ENCODE results near the gene SVBP. TPM values are rescaled to one million over a fixed set of nuclear protein-coding genes. Genes with fewer than 3 reads are reported as not detected.

The SVBP gene
- polyA plus RNA-seq, 3 donors = 19.5 to 56.1 (median 54.3) TPM

GRCh38 chr1:42851420-42851819, 34.2 kb upstream of the SVBP start:
- H3K4me1 Mint-ChIP-seq = peaks cover 18% of the 10 kb centered on the region
- DNase-seq = no peak
- H3K4me1 ChIP-seq (ENCODE audit: control insufficient read depth in 1 of 2, insufficient read depth in 2 of 2, low read length in 2 of 2) = peaks cover 8 to 12% of the 10 kb centered on the region in 2 donors
- H3K79me2 ChIP-seq (ENCODE audit: insufficient read depth, low read length) = peaks cover 14% of the 10 kb centered on the region
- H3K4me3 ChIP-seq (replicated peaks in 1 of 3; ENCODE audit: low read depth in 2 of 3, low read length in 3 of 3) = no peak overlapping the region
- no peak overlapping the region for H2AFZ ChIP-seq (ENCODE audit: insufficient read depth, low read depth, low read length, poor library complexity, severe bottlenecking)
- H3K27me3 Mint-ChIP-seq (ENCODE audit: low read depth in 3 of 3) = peaks cover 0 to 1% (median 0%) of the 10 kb centered on the region in 3 donors
- intact Hi-C loops (cut with micrococcal nuclease) = no loop called here
- H4K20me1 ChIP-seq (ENCODE audit: insufficient read depth, low read length) = no peaks in the 10 kb centered on the region
- H3K36me3 Mint-ChIP-seq = peaks cover 24 to 29% of the 10 kb centered on the region in 2 donors
- H3K9me3 Mint-ChIP-seq = peaks cover 11 to 20% (median 16%) of the 10 kb centered on the region in 7 donors
- peak overlapping the region in 1 of 7 donors; percentile 30 for H3K27ac Mint-ChIP-seq
- H3K4me3 Mint-ChIP-seq = no peak overlapping the region
- H3K9me3 ChIP-seq (replicated peaks in 1 of 2; ENCODE audit: control insufficient read depth in 1 of 2, insufficient read depth in 1 of 2, low read length in 2 of 2) = peaks cover 3 to 12% of the 10 kb centered on the region in 2 donors
- no peak overlapping the region for H3K27ac ChIP-seq (ENCODE audit: low read depth in 1 of 2, low read length in 2 of 2)
- WGBS (ENCODE audit: insufficient coverage) = over 99% methylated on average over 13 of the region's 15 CpGs
- H3K36me3 ChIP-seq (replicated peaks in 1 of 2; ENCODE audit: control insufficient read depth in 1 of 2, insufficient read depth in 2 of 2, low read length in 2 of 2) = peaks cover 13 to 34% of the 10 kb centered on the region in 2 donors
- H3K4me2 ChIP-seq (replicated peaks; ENCODE audit: extremely low read depth, low read length, poor library complexity, severe bottlenecking) = no peak overlapping the region
- H3K9ac ChIP-seq (ENCODE audit: insufficient read depth, low read length, poor library complexity, severe bottlenecking) = no peak overlapping the region
- no peaks in the 10 kb centered on the region for H3K27me3 ChIP-seq (ENCODE audit: control insufficient read depth in 2 of 2, insufficient read depth in 2 of 2, low read length in 2 of 2)
- no peak for TF ChIP-seq CTCF (IDR thresholded peaks at IDR 0.05)

- no peak for TF ChIP-seq CTCF (IDR thresholded peaks at IDR 0.05)
Observed at GRCh38 chr1:42849944-42850343, 32.7 kb upstream of the SVBP start.

More at GRCh38 chr1:42849944-42850343, 32.7 kb upstream of the SVBP start:
- Histone ChIP-seq H3K9me3 (replicated peaks in 1 of 2; ENCODE audit: control insufficient read depth in 1 of 2, insufficient read depth in 1 of 2, low read length in 2 of 2) (peaks cover 0 to 7% of the 10 kb centered on the region in 2 donors), H3K27me3 (ENCODE audit: control insufficient read depth in 2 of 2, insufficient read depth in 2 of 2, low read length in 2 of 2) (no peaks in the 10 kb centered on the region), H3K4me3 (replicated peaks in 1 of 3; ENCODE audit: low read depth in 2 of 3, low read length in 3 of 3) (no peak overlapping the region), H2AFZ (ENCODE audit: insufficient read depth, low read depth, low read length, poor library complexity, severe bottlenecking) (no peak overlapping the region), H3K79me2 (ENCODE audit: insufficient read depth, low read length) (peaks cover 14% of the 10 kb centered on the region), H3K9ac (ENCODE audit: insufficient read depth, low read length, poor library complexity, severe bottlenecking) (no peak overlapping the region), H3K27ac (ENCODE audit: low read depth in 1 of 2, low read length in 2 of 2) (no peak overlapping the region), H3K36me3 (replicated peaks in 1 of 2; ENCODE audit: control insufficient read depth in 1 of 2, insufficient read depth in 2 of 2, low read length in 2 of 2) (peaks cover 13 to 34% of the 10 kb centered on the region in 2 donors), H4K20me1 (ENCODE audit: insufficient read depth, low read length) (no peaks in the 10 kb centered on the region), H3K4me1 (ENCODE audit: control insufficient read depth in 1 of 2, insufficient read depth in 2 of 2, low read length in 2 of 2) (peaks cover 14 to 20% of the 10 kb centered on the region in 2 donors), H3K4me2 (replicated peaks; ENCODE audit: extremely low read depth, low read length, poor library complexity, severe bottlenecking) (no peak overlapping the region)
- peaks cover 24 to 29% of the 10 kb centered on the region in 2 donors for H3K36me3 Mint-ChIP-seq
- peaks cover 22% of the 10 kb centered on the region for H3K4me1 Mint-ChIP-seq
- WGBS (ENCODE audit: insufficient coverage) = 94% methylated on average over 3 of the region's 5 CpGs
- H3K27ac Mint-ChIP-seq = peak overlapping the region in 1 of 7 donors; percentile 22
- intact Hi-C loops (cut with micrococcal nuclease) = loop anchor here (5.0 to 10.0 kb wide), 5 partner anchors 38 to 325 kb away; partner anchors contain the start of genes C1orf50 (in 2 of the 2), P3H1 (in 2 of the 2), CFAP57 (in 1 of the 2) and EBNA1BP2 (in 1 of the 2)
- peaks cover 0 to 9% (median 5%) of the 10 kb centered on the region in 7 donors for H3K9me3 Mint-ChIP-seq
- no peak overlapping the region for H3K4me3 Mint-ChIP-seq
- peaks cover 0 to 1% (median 0%) of the 10 kb centered on the region in 3 donors for H3K27me3 Mint-ChIP-seq (ENCODE audit: low read depth in 3 of 3)
- no peak for DNase-seq

Measured in CD14-positive monocyte (primary cell).